ENCODE data around the gene CENPI. TPM values are rescaled to one million over a fixed set of nuclear protein-coding genes. Genes with fewer than 3 reads are reported as not detected.

CENPI gene
- total RNA-seq, result 10 to 100 TPM; 18.9 to 19.5 TPM

GRCh38 chrX:101097546-101098453, at the start of gene CENPI:
Gene CENPI, plus strand, starts transcription at chrX:101098204. Its CDS starts 2,867 bp downstream, at chrX:101101071.

GRCh38 chrX:101051549-101052302, 46.3 kb upstream of the CENPI start, which contains the start of gene TRMT2B:
Gene TRMT2B, minus strand, starts transcription at chrX:101052111. Its CDS starts 9,822 bp downstream, at chrX:101042289.

GRCh38 chrX:101078716-101079598, 19.0 kb upstream of the CENPI start, which contains the start of gene TMEM35A:
Gene TMEM35A, plus strand, starts transcription at chrX:101078879. Its CDS starts 124 bp downstream, at chrX:101079003.

Other genes starting within 250 kb of the CENPI start
- gene NOX1, start 223.8 kb upstream of the CENPI start, total RNA-seq, result not detected
- under 1 TPM; 0.12 to 0.15 TPM for gene XKRX, start 169.3 kb upstream of the CENPI start, total RNA-seq
- not detected for gene ARL13A, start 128.5 kb upstream of the CENPI start, total RNA-seq
- 10 to 100 TPM; 22.7 to 26.4 TPM for gene TRMT2B, start 46.1 kb upstream of the CENPI start, total RNA-seq
- not detected for gene TMEM35A, start 19.3 kb upstream of the CENPI start, total RNA-seq
- gene DRP2, start 121.6 kb downstream of the CENPI start, total RNA-seq, result under 1 TPM; 0.45 to 0.55 TPM
- gene TAF7L, start 193.1 kb downstream of the CENPI start, total RNA-seq, result not detected

Measured in activated naive CD4-positive, alpha-beta T cell treated with anti-CD3 and anti-CD28 coated beads, Interleukin-2, amount 10 ng/mL, durations not matched to agents 5 hours and 36 hours (primary cell).